ENCODE measurements around the gene AGGF1.
"Not testable (repeated sequence)": the region's sequence is repeated elsewhere in the genome, so short reads cannot be mapped to it uniquely, and the experiment has no call there.

AGGF1 gene

GRCh38 chr5:77087484-77088261 is 57.5 kb downstream of the AGGF1 start:
- no peak for DNase-seq

- no peak for DNase-seq
Measured at GRCh38 chr5:77095189-77095588, 65.0 kb downstream of the AGGF1 start.

- no peak for DNase-seq
Measured at GRCh38 chr5:77101298-77101697, 71.1 kb downstream of the AGGF1 start.

- DNase-seq: no peak
Measured at GRCh38 chr5:77102549-77102948, 72.3 kb downstream of the AGGF1 start.

- no peak for DNase-seq
Measured at GRCh38 chr5:77103457-77103856, 73.3 kb downstream of the AGGF1 start.

GRCh38 chr5:77104813-77105212 is 74.6 kb downstream of the AGGF1 start:
- DNase-seq: no peak

- DNase-seq: not testable (repeated sequence)
Measured at GRCh38 chr5:77107035-77107434, 76.8 kb downstream of the AGGF1 start.
